GM21737 (cell line): Measurements from ENCODE around the gene ZBTB46.
A peak's percentile ranks its signal among the peaks of the same experiment; 100 is the strongest.

Source experiments
- ATAC-seq: cut with Tn5 transposase; IDR thresholded peaks from one replicate; pipeline ENCODE4 v1.9.1; 2021; ENCODE audit warnings: mild to moderate bottlenecking, moderate library complexity; ENCODE audit not compliant: unreplicated experiment

The ZBTB46 gene

GRCh38 chr20:63839620-63840019, 8.6 kb upstream of the ZBTB46 start:
- ATAC-seq: no peak

GRCh38 chr20:63837479-63837878, 6.4 kb upstream of the ZBTB46 start:
- ATAC-seq: no peak

- ATAC-seq: no peak
Observed at GRCh38 chr20:63836458-63837344, 5.6 kb upstream of the ZBTB46 start.

GRCh38 chr20:63835021-63835858, 4.2 kb upstream of the ZBTB46 start:
- ATAC-seq: no peak

- no peak for ATAC-seq
Observed at GRCh38 chr20:63834491-63834880, 3.4 kb upstream of the ZBTB46 start.

GRCh38 chr20:63833776-63834490, 2.9 kb upstream of the ZBTB46 start:
- ATAC-seq: no peak

- ATAC-seq: no peak
Observed at GRCh38 chr20:63831993-63832686, 1.1 kb upstream of the ZBTB46 start.

- peak; percentile 12 for ATAC-seq
Observed at GRCh38 chr20:63831646-63831992, 555 bp upstream of the ZBTB46 start.

GRCh38 chr20:63829945-63830835, 874 bp downstream of the ZBTB46 start:
- no peak for ATAC-seq

- ATAC-seq: no peak
Observed at GRCh38 chr20:63829603-63829944, 1.5 kb downstream of the ZBTB46 start.

GRCh38 chr20:63828951-63829350, 2.1 kb downstream of the ZBTB46 start:
- ATAC-seq: no peak

GRCh38 chr20:63828545-63828944, 2.5 kb downstream of the ZBTB46 start:
- ATAC-seq: no peak

- ATAC-seq: no peak
Observed at GRCh38 chr20:63828124-63828523, 2.9 kb downstream of the ZBTB46 start.

- ATAC-seq: no peak
Observed at GRCh38 chr20:63826753-63827152, 4.3 kb downstream of the ZBTB46 start.

GRCh38 chr20:63825331-63826118, 5.5 kb downstream of the ZBTB46 start:
- ATAC-seq: no peak

GRCh38 chr20:63823691-63824311, 7.3 kb downstream of the ZBTB46 start:
- ATAC-seq: no peak

- no peak for ATAC-seq
Observed at GRCh38 chr20:63822276-63822696, 8.8 kb downstream of the ZBTB46 start.

GRCh38 chr20:63821811-63822210, 9.3 kb downstream of the ZBTB46 start:
- ATAC-seq: no peak
